WTC11 (cell line): Measurements from ENCODE around the gene TUBB4B. TPM values are rescaled to one million over a fixed set of nuclear protein-coding genes. Genes with fewer than 3 reads are reported as not detected.
A peak's percentile ranks its signal among the peaks of the same experiment; 100 is the strongest.

Experiments
- AFF4 ChIP-seq: sonication (generic); formaldehyde crosslinking; IDR thresholded peaks from 2 replicates; pipeline ENCODE4 v1.8.1; 2023; ENCODE audit warnings: mild to moderate bottlenecking, missing genetic modification reagents, borderline replicate concordance
- ATF1 ChIP-seq: sonication (generic); formaldehyde crosslinking; IDR thresholded peaks from 2 replicates; pipeline ENCODE4 v1.8.1; 2023; ENCODE audit warnings: mild to moderate bottlenecking, moderate library complexity, missing genetic modification reagents
- ATF3 ChIP-seq: sonication (generic); formaldehyde crosslinking; conservative IDR thresholded peaks from 2 replicates; pipeline ENCODE4 v1.8.1; 2022; ENCODE audit warnings: mild to moderate bottlenecking, missing genetic modification reagents
- CTCF ChIP-seq: fragments of 200-600 bp; IDR thresholded peaks from 2 replicates; pipeline ENCODE4 v1.8.0; 2022; ENCODE audit warnings: antibody characterized with exemption
- ETV6 ChIP-seq: sonication (generic); formaldehyde crosslinking; IDR thresholded peaks from 2 replicates; pipeline ENCODE4 v1.8.1; 2022; ENCODE audit warnings: mild to moderate bottlenecking, missing genetic modification reagents
- FOXJ3 ChIP-seq: sonication (generic); formaldehyde crosslinking; IDR thresholded peaks from 2 replicates; pipeline ENCODE4 v1.9.0; 2021; ENCODE audit warnings: missing genetic modification reagents, mild to moderate bottlenecking, borderline replicate concordance
- FOXK1 ChIP-seq: sonication (generic); formaldehyde crosslinking; IDR thresholded peaks from 2 replicates; pipeline ENCODE4 v1.8.0; 2022; ENCODE audit warnings: mild to moderate bottlenecking, moderate library complexity, missing genetic modification reagents
- FOXP1 ChIP-seq: sonication (generic); formaldehyde crosslinking; IDR thresholded peaks from 2 replicates; pipeline ENCODE4 v1.8.0; 2022; ENCODE audit warnings: missing genetic modification reagents, mild to moderate bottlenecking, moderate library complexity, borderline replicate concordance
- MLX ChIP-seq: sonication (generic); formaldehyde crosslinking; IDR thresholded peaks from 2 replicates; pipeline ENCODE4 v1.8.1; 2023; ENCODE audit warnings: mild to moderate bottlenecking, missing genetic modification reagents, moderate library complexity
- MXD4 ChIP-seq: fragments of 250-450 bp; sonication (Bioruptor Pico); IDR thresholded peaks from 2 replicates; pipeline ENCODE4 v1.8.0; 2021; ENCODE audit warnings: mild to moderate bottlenecking, moderate library complexity, borderline replicate concordance
- MYBL2 ChIP-seq: sonication (generic); formaldehyde crosslinking; IDR thresholded peaks from 2 replicates; pipeline ENCODE4 v1.8.1; 2023; ENCODE audit warnings: mild to moderate bottlenecking, moderate library complexity, missing genetic modification reagents
- NFE2L1 ChIP-seq: sonication (generic); formaldehyde crosslinking; IDR thresholded peaks from 2 replicates; pipeline ENCODE4 v1.8.1; 2023; ENCODE audit warnings: missing genetic modification reagents
- NR1H2 ChIP-seq: sonication (generic); formaldehyde crosslinking; IDR thresholded peaks from 2 replicates; pipeline ENCODE4 v1.9.0; 2021; ENCODE audit warnings: mild to moderate bottlenecking, moderate library complexity, missing genetic modification reagents
- NR3C1 ChIP-seq: sonication (generic); formaldehyde crosslinking; conservative IDR thresholded peaks from 2 replicates; pipeline ENCODE4 v1.8.1; 2023; ENCODE audit warnings: low read depth, mild to moderate bottlenecking, missing genetic modification reagents
- PREB ChIP-seq: sonication (generic); formaldehyde crosslinking; IDR thresholded peaks from 2 replicates; pipeline ENCODE4 v1.8.1; 2022; ENCODE audit warnings: mild to moderate bottlenecking, missing genetic modification reagents, moderate library complexity, borderline replicate concordance
- SOX15 ChIP-seq: fragments of 250-450 bp; sonication (Bioruptor Pico); IDR thresholded peaks from 2 replicates; pipeline ENCODE4 v1.9.0; 2021; ENCODE audit warnings: mild to moderate bottlenecking
- STAT6 ChIP-seq: sonication (generic); formaldehyde crosslinking; conservative IDR thresholded peaks from 2 replicates; pipeline ENCODE4 v1.8.1; 2023; ENCODE audit warnings: mild to moderate bottlenecking, low read depth, missing genetic modification reagents, moderate library complexity
- TEAD4 ChIP-seq: sonication (generic); formaldehyde crosslinking; IDR thresholded peaks from 2 replicates; pipeline ENCODE4 v1.8.0; 2022; ENCODE audit warnings: mild to moderate bottlenecking, missing genetic modification reagents
- USF2 ChIP-seq: sonication (generic); formaldehyde crosslinking; IDR thresholded peaks from 2 replicates; pipeline ENCODE4 v1.8.1; 2023; ENCODE audit warnings: mild to moderate bottlenecking, missing genetic modification reagents, moderate library complexity
- ZBTB21 ChIP-seq: sonication (generic); formaldehyde crosslinking; IDR thresholded peaks from 2 replicates; pipeline ENCODE4 v1.8.1; 2023; ENCODE audit warnings: mild to moderate bottlenecking, missing genetic modification reagents, borderline replicate concordance
- ZNF317 ChIP-seq: sonication (generic); formaldehyde crosslinking; IDR thresholded peaks from 2 replicates; pipeline ENCODE4 v1.8.1; 2023; ENCODE audit warnings: low read depth, mild to moderate bottlenecking, moderate library complexity, missing genetic modification reagents, borderline replicate concordance
- ZNF396 ChIP-seq: fragments of 250-450 bp; sonication (Bioruptor Pico); IDR thresholded peaks from 2 replicates; pipeline ENCODE4 v1.8.0; 2021; ENCODE audit warnings: mild to moderate bottlenecking, moderate library complexity, borderline replicate concordance
- ZNF423 ChIP-seq: fragments of 250-450 bp; sonication (Bioruptor Pico); IDR thresholded peaks from 2 replicates; pipeline ENCODE4 v2.1.2; 2022; ENCODE audit warnings: mild to moderate bottlenecking, moderate library complexity
- ZSCAN18 ChIP-seq: fragments of 250-450 bp; sonication (Bioruptor Pico); IDR thresholded peaks from 2 replicates; pipeline ENCODE4 v2.1.2; 2022; ENCODE audit warnings: mild to moderate bottlenecking, moderate library complexity
- total RNA-seq: library from RNA; stranded (reverse); gene quantifications from 3 replicates; pipeline ENCODE4 v1.2.3, GENCODE V29; 2021

TUBB4B gene
- total RNA-seq, 1 experiment from 2014 or later, result 375 TPM

GRCh38 chr9:137205126-137206069, 35.7 kb upstream of the TUBB4B start, which contains the start of the genes NDOR1 and TMEM203 (continued):
- TF ChIP-seq FOXJ3, result no peak
- no peak for TF ChIP-seq MXD4
- no peak for TF ChIP-seq ETV6 (CRISPR knock-in tag)
- no peak for TF ChIP-seq ZBTB21 (CRISPR knock-in tag)
- no peak for TF ChIP-seq TEAD4 (CRISPR knock-in tag)
- TF ChIP-seq NFE2L1 (CRISPR knock-in tag), result no peak
- TF ChIP-seq ZNF317 (CRISPR knock-in tag), result no peak
- no peak for TF ChIP-seq ZNF423
- TF ChIP-seq CTCF, result no peak
- TF ChIP-seq PREB (CRISPR knock-in tag), result no peak
- no peak for TF ChIP-seq ATF3 (CRISPR knock-in tag)
- TF ChIP-seq FOXP1 (CRISPR knock-in tag), result peak; percentile 79
- no peak for TF ChIP-seq SOX15 (CRISPR knock-in tag)
- TF ChIP-seq MLX, result no peak
- TF ChIP-seq MYBL2 (CRISPR knock-in tag), result peak; percentile 77; the same call in 1 of the 2 replicates
- TF ChIP-seq AFF4 (CRISPR knock-in tag), result no peak
- no peak for TF ChIP-seq ZNF396 (CRISPR knock-in tag)
- TF ChIP-seq NR3C1 (CRISPR knock-in tag), result no peak
- TF ChIP-seq STAT6 (CRISPR knock-in tag), result no peak
- TF ChIP-seq USF2 (CRISPR knock-in tag), result no peak
- peak; percentile 96 for TF ChIP-seq FOXK1
- no peak for TF ChIP-seq ZSCAN18 (CRISPR knock-in tag)
- peak; percentile 75; the same call in 1 of the 2 replicates for TF ChIP-seq ATF1 (CRISPR knock-in tag)
- TF ChIP-seq NR1H2 (CRISPR knock-in tag), result no peak
